ENCODE measurements around the gene COL6A3. TPM values are rescaled to one million over a fixed set of nuclear protein-coding genes. Genes with fewer than 3 reads are reported as not detected.

Gene COL6A3
- total RNA-seq, 1 experiment from 2014 or later, result 0.07 TPM

DNA sequence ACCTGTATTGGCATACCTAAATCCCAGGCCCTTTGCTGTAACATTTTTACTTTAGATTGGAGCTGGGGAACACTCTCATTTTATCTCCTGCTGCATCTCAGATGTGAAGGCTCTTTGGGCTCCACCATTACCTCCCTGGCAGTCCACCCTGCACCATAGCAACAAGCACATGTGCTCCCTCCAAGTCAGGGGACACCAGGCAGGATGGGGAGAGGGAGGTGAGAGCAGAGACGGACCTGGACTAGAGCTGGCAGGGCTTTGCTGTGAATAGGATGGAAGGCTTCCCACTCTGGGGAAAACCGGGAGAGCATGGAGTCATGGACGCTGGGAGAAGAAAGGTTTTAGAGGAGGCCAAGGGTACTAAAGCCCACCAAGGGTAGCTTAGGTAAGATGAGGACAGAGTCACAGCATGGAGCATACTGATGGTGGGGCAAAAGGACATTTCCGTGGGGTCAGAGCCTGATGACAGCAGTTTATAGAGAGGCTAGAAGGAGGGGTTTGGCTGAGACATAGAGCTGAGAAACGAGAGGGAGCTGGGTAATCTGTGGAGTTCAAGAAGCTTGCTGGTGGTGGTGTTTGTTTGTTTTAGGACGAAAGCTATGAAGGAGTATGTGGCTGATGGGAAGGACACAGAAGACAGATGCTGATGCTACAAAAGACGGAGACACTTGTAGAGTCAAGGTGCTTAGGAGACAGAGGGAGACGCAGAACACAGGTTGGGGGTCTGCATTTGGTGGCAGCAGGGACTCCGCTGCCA is 134.8 kb downstream of the COL6A3 start:
- Histone ChIP-seq H3K27ac (ENCODE audit: low read length) (no peak overlapping the region), H3K9ac (ENCODE audit: low read length) (no peak overlapping the region), H3K27me3 (ENCODE audit: low read length) (no peaks in the 10 kb centered on the region), H3K9me3 (ENCODE audit: low read length) (no peaks in the 10 kb centered on the region), H3K4me2 (ENCODE audit: low read depth, low read length, poor library complexity, severe bottlenecking) (no peak overlapping the region), H3K9me2 (replicated peaks; ENCODE audit: insufficient read depth, low read length) (no peaks in the 10 kb centered on the region), H3K4me3 (ENCODE audit: low read length) (no peak overlapping the region), H4K20me1 (ENCODE audit: insufficient read depth, low read depth, low read length) (no peaks in the 10 kb centered on the region), H3K79me2 (ENCODE audit: low read length) (no peaks in the 10 kb centered on the region), H2AFZ (ENCODE audit: low read length) (no peak overlapping the region), H3K4me1 (ENCODE audit: low read length) (peaks cover 6% of the 10 kb centered on the region), H3K36me3 (ENCODE audit: insufficient read depth, low read length) (no peaks in the 10 kb centered on the region)
- DNase-seq, result no peak

DNA sequence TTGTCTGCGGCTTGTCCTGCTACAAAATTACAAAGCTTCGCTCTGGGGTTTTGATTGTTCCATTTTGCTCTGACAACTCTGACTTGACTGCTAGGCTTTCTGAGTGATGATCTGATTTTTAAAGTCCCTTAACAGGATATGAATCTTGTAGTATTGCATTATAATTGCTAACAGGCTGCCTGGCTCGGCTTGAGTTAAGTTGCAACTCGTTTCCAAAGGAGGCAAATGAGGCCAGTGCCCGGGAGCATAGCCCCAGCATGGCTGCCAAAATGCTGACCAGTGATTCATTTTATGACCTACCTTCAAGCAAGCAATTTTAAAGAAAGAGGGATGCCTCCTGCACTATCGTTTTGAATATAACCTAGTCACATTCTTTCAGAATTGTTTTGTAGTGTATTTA is 135.4 kb downstream of the COL6A3 start:
- Histone ChIP-seq H3K9me2 (replicated peaks; ENCODE audit: insufficient read depth, low read length) (no peaks in the 10 kb centered on the region), H3K4me1 (ENCODE audit: low read length) (peaks cover 6% of the 10 kb centered on the region), H2AFZ (ENCODE audit: low read length) (no peak overlapping the region), H3K79me2 (ENCODE audit: low read length) (no peaks in the 10 kb centered on the region), H3K27ac (ENCODE audit: low read length) (no peak overlapping the region), H3K4me3 (ENCODE audit: low read length) (no peak overlapping the region), H3K9me3 (ENCODE audit: low read length) (no peaks in the 10 kb centered on the region), H3K27me3 (ENCODE audit: low read length) (no peaks in the 10 kb centered on the region), H3K4me2 (ENCODE audit: low read depth, low read length, poor library complexity, severe bottlenecking) (no peak overlapping the region), H4K20me1 (ENCODE audit: insufficient read depth, low read depth, low read length) (no peaks in the 10 kb centered on the region), H3K9ac (ENCODE audit: low read length) (no peak overlapping the region), H3K36me3 (ENCODE audit: insufficient read depth, low read length) (no peaks in the 10 kb centered on the region)
- no peak for DNase-seq

- H3K27ac ChIP-seq (ENCODE audit: low read length), result no peak overlapping the region
- no peaks in the 10 kb centered on the region for H3K79me2 ChIP-seq (ENCODE audit: low read length)
- H3K9ac ChIP-seq (ENCODE audit: low read length), result no peak overlapping the region
- no peaks in the 10 kb centered on the region for H3K36me3 ChIP-seq (ENCODE audit: insufficient read depth, low read length)
- no peaks in the 10 kb centered on the region for H3K27me3 ChIP-seq (ENCODE audit: low read length)
- no peaks in the 10 kb centered on the region for H4K20me1 ChIP-seq (ENCODE audit: insufficient read depth, low read depth, low read length)
- H2AFZ ChIP-seq (ENCODE audit: low read length), result no peak overlapping the region
- no peak overlapping the region for H3K4me3 ChIP-seq (ENCODE audit: low read length)
- H3K9me3 ChIP-seq (ENCODE audit: low read length), result no peaks in the 10 kb centered on the region
- DNase-seq, result no peak
- no peaks in the 10 kb centered on the region for H3K9me2 ChIP-seq (replicated peaks; ENCODE audit: insufficient read depth, low read length)
- H3K4me1 ChIP-seq (ENCODE audit: low read length), result peaks cover 6% of the 10 kb centered on the region
- H3K4me2 ChIP-seq (ENCODE audit: low read depth, low read length, poor library complexity, severe bottlenecking), result no peak overlapping the region
These were observed 137.1 kb downstream of the COL6A3 start for GRCh38 chr2:237276716-237277490.

Other genes starting within 250 kb of the COL6A3 start
- gene MLPH, start 73.1 kb upstream of the COL6A3 start, total RNA-seq (2014; rRNA removed; shearing (Covaris generic); ENCODE audit: low replicate concordance), result not detected in 2 replicates
- gene PRLH, start 152.4 kb upstream of the COL6A3 start, total RNA-seq (2014; rRNA removed; shearing (Covaris generic); ENCODE audit: low replicate concordance), result not detected in 2 replicates
- 1.3 and 2.9 TPM in 2 replicates for gene RAB17, start 176.6 kb upstream of the COL6A3 start, total RNA-seq (2014; rRNA removed; shearing (Covaris generic); ENCODE audit: low replicate concordance)
- gene LRRFIP1, start 213.4 kb upstream of the COL6A3 start, total RNA-seq (2014; rRNA removed; shearing (Covaris generic); ENCODE audit: low replicate concordance), result 29.9 and 30.7 TPM in 2 replicates

Data from Karpas-422 (cell line).